HL-60 (cell line): ENCODE results near the gene TSC22D4.

ENCODE experiments used
- GABPA ChIP-seq: IDR thresholded peaks from 2 replicates; pipeline ENCODE4 v1.6.1; 2012; ENCODE audit warnings: low read depth
- TF ChIP-seq, protein P1 (sequence below): IDR thresholded peaks from one replicate; pipeline ENCODE4 v1.5.1; 2011; ENCODE audit warnings: low read length, control low read depth, inconsistent platforms; ENCODE audit not compliant: insufficient read depth

- TF ChIP-seq, protein P1, sequence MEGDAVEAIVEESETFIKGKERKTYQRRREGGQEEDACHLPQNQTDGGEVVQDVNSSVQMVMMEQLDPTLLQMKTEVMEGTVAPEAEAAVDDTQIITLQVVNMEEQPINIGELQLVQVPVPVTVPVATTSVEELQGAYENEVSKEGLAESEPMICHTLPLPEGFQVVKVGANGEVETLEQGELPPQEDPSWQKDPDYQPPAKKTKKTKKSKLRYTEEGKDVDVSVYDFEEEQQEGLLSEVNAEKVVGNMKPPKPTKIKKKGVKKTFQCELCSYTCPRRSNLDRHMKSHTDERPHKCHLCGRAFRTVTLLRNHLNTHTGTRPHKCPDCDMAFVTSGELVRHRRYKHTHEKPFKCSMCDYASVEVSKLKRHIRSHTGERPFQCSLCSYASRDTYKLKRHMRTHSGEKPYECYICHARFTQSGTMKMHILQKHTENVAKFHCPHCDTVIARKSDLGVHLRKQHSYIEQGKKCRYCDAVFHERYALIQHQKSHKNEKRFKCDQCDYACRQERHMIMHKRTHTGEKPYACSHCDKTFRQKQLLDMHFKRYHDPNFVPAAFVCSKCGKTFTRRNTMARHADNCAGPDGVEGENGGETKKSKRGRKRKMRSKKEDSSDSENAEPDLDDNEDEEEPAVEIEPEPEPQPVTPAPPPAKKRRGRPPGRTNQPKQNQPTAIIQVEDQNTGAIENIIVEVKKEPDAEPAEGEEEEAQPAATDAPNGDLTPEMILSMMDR: no peak
- no peak for TF ChIP-seq GABPA
Observed at GRCh38 chr7:100456562-100456961, 22.5 kb downstream of the TSC22D4 start.
